Measurements from ENCODE around the gene NRTN. TPM values are rescaled to one million over a fixed set of nuclear protein-coding genes. Genes with fewer than 3 reads are reported as not detected.
"Not testable (repeated sequence)": the region's sequence is repeated elsewhere in the genome, so short reads cannot be mapped to it uniquely, and the experiment has no call there.

NRTN gene
- total RNA-seq, 1 donor from 2014 or later: 3.7 TPM

DNA sequence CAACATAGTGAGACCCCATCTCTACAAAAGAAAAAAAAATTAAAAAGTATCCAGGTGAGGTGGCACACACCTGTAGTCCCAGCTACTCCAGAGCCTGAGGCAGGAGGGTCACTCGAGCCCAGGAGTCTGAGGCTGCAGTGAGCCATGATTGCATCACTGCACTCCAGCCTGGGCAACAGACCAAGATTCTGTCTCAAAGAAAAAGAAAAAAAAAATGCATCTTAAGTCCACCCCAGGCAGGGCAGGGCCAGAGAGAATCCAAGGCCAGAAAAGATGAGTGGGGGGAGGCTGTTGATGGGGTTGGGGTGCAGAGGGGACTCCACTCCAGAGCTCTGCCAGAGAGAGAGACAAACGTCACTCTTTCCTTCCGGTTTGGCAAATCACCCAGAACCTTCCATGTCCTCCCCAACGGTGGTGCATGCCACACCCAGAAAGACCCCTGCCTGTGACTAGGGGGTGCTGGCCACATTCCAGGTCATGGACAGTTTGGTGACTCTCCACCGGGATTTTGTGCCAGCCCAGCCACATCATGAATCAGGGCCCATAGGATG, 46.0 kb downstream of the NRTN start:
- no peak for DNase-seq (ENCODE audit: extremely low spot score in 2 of 2)
- Histone ChIP-seq H3K4me1 (peaks cover 5% of the 10 kb centered on the region), H3K4me3 (no peak overlapping the region), H3K27me3 (no peaks in the 10 kb centered on the region), H3K36me3 (no peaks in the 10 kb centered on the region), H3K27ac (peak overlapping the region; percentile 24), H3K9me3 (no peaks in the 10 kb centered on the region)
- intact Hi-C loops (cut with DNase I): no loop called here
- TF ChIP-seq POLR2A (IDR thresholded peaks at IDR 0.05) (no peak), CTCF (IDR thresholded peaks at IDR 0.05) (no peak), POLR2AphosphoS5 (IDR thresholded peaks at IDR 0.05; ENCODE audit: insufficient read depth in 1 of 2, low read depth in 1 of 2) (no peak)

DNA sequence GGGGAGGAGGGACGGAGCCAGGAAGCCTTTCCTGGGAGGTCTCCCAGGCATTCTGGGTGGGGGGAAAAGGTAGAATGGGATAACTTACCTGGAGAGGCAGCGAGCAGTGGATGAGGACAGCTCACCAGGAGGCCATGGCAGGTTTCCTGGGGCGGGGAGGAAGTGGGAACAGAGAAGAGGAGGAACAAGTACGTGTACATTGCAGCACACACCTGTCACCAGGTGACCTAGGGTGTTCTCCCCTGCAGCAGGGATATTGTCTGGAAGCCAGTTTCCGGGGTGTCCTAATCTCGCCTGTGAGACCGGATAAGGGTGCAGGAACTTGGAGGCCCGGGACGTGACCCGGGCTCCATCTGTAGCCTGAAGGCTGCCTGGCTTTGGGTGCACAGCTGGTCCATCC, 46.4 kb downstream of the NRTN start, which contains the start of gene FUT3:
Gene FUT3 (minus strand): TSS at position 148 of the 400 bp plus-strand sequence.
- no peak within 1 kb of the TSS for H3K4me3 ChIP-seq
- H3K27ac ChIP-seq: peak within 1 kb of the TSS; percentile 24

DNA sequence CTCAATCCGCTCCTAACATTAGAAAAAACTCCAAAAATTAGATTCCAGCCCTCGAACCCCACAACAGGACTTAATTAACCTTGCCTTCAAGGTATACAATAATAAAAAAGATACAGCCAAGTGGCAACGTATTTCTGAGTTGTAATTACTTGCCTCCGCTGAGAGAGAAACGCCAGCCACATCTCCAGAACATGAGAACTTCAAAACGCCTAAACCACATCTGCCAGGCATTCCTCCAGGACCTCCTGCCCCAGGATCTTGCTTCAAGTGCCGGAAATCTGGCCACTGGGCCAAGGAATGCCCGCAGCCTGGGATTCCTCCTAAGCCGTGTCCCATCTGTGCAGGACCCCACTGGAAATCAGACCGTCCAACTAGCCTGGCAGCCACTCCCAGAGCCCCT, 49.3 kb downstream of the NRTN start:
- H3K9me3 ChIP-seq; intact Hi-C loops (cut with DNase I); H3K27ac ChIP-seq; DNase-seq (ENCODE audit: extremely low spot score in 2 of 2); H3K4me3 ChIP-seq; H3K36me3 ChIP-seq; H3K27me3 ChIP-seq; H3K4me1 ChIP-seq: not testable (repeated sequence)

More for the DNA sequence above, 46.4 kb downstream of the NRTN start, which contains the start of gene FUT3:
- no peaks in the 10 kb centered on the region for H3K9me3 ChIP-seq
- no peaks in the 10 kb centered on the region for H3K36me3 ChIP-seq
- no peaks in the 10 kb centered on the region for H3K27me3 ChIP-seq
- DNase-seq (ENCODE audit: extremely low spot score in 2 of 2): no peak
- no peak for TF ChIP-seq POLR2A (IDR thresholded peaks at IDR 0.05)
- no peak for TF ChIP-seq POLR2AphosphoS5 (IDR thresholded peaks at IDR 0.05; ENCODE audit: insufficient read depth in 1 of 2, low read depth in 1 of 2)
- TF ChIP-seq CTCF (IDR thresholded peaks at IDR 0.05): no peak
- peaks cover 5% of the 10 kb centered on the region for H3K4me1 ChIP-seq
- intact Hi-C loops (cut with DNase I): no loop called here

- H3K27ac ChIP-seq, H3K4me1 ChIP-seq: not testable (repeated sequence)
Observed at GRCh38 chr19:5855151-5855550, 50.3 kb downstream of the NRTN start.

DNA sequence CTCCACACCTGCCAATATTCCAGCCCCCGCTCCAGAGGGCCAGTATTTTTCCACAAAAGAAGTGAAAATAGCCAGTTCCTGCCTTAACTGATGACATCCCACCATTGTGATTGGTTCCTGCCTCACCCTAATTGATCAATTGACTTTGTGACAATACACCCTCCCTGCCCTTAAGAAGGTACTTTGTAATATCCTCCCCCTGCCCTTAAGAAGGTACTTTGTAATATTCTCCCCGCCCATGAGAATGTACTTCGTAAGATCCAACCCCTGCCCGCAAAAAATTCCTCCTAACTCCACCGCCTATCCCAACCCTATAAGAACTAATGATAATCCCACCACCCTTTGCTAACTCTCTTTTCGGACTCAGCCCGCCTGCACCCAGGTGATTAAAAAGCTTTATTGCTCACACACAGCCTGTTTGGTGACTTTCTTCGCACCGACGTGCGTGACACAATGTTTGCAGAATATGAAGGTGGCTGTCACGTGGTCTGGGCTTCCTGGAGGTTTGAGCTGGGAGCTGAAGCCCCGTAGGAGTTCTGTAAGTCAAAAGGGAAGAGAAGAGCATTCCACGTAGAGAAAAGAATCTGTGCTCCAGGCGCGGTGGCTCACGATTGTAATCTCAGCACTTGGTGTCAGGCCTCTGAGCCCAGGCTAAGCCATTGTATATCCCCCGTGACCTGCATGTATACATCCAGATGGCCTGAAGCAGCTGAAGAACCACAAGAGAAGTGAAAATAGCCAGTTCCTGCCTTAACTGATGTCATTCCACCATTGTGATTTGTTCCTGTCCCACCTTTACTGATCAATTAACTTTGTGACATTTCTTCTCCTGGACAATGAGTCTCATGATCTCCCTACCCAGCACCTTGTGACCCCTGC, 52.6 kb downstream of the NRTN start:
- intact Hi-C loops (cut with DNase I): no loop called here
- TF ChIP-seq POLR2A (IDR thresholded peaks at IDR 0.05) (no peak), CTCF (IDR thresholded peaks at IDR 0.05) (no peak), POLR2AphosphoS5 (IDR thresholded peaks at IDR 0.05; ENCODE audit: insufficient read depth in 1 of 2, low read depth in 1 of 2) (no peak)
- H3K4me1 ChIP-seq: no peaks in the 10 kb centered on the region
- no peaks in the 10 kb centered on the region for H3K27me3 ChIP-seq
- H3K36me3 ChIP-seq: no peaks in the 10 kb centered on the region
- DNase-seq (ENCODE audit: extremely low spot score in 2 of 2): no peak
- no peak overlapping the region for H3K27ac ChIP-seq
- H3K4me3 ChIP-seq: no peak overlapping the region
- H3K9me3 ChIP-seq: no peaks in the 10 kb centered on the region

More at GRCh38 chr19:5855151-5855550, 50.3 kb downstream of the NRTN start:
- H3K36me3 ChIP-seq; DNase-seq (ENCODE audit: extremely low spot score in 2 of 2); H3K9me3 ChIP-seq; intact Hi-C loops (cut with DNase I); H3K27me3 ChIP-seq; H3K4me3 ChIP-seq: not testable (repeated sequence)

All from vagina (tissue), 2 donors.